NCI-H1105 (cell line): Measurements from ENCODE around the gene CNPY3.
A peak's percentile ranks its signal among the peaks of the same experiment; 100 is the strongest.
"Not testable (repeated sequence)": the region's sequence is repeated elsewhere in the genome, so short reads cannot be mapped to it uniquely, and the experiment has no call there.

ENCODE experiments used
- DNase-seq: peaks from one replicate; lab custom pipeline; 2025; lab: John Stamatoyannopoulos, UW

Gene CNPY3

DNA sequence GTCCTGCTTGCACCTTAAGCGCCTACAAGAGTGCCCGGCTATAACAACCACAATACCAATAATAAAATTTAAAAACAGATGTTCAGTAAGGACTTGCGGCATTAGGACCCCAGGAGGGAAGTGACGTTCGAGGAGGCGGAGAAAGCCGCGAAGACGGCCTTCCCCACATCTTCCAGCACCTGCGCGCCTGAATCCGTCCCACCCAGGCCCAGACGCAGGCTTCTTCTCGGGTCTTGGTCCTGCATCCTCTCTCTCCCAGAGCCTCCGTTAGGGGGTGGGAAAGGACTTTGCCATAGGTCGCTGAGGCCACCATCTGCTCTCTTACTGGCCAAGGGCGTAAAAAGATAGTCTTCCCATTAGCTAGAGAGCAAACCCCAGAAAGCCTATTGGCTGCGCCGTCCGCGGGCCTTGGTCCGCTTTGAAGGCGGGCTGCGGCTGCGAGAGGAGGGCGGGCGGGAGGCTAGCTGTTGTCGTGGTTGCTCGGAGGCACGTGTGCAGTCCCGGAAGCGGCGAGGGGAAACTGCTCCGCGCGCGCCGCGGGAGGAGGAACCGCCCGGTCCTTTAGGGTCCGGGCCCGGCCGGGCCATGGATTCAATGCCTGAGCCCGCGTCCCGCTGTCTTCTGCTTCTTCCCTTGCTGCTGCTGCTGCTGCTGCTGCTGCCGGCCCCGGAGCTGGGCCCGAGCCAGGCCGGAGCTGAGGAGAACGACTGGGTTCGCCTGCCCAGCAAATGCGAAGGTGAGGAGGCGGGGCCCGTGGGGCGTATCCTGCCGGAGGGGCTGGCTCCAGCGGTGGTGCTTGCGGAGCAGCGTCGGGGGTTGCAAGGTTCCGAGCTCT, at the start of gene CNPY3:
Gene CNPY3, plus strand, starts transcription at position 495 of the 835 bp plus-strand sequence. Its CDS starts 91 bp downstream, at position 586.
- peak; percentile 99 for DNase-seq

- DNase-seq = not testable (repeated sequence)
Measured at GRCh38 chr6:42880240-42880817, 49.0 kb upstream of the CNPY3 start.

GRCh38 chr6:42880871-42881270, 48.4 kb upstream of the CNPY3 start:
- not testable (repeated sequence) for DNase-seq

DNA sequence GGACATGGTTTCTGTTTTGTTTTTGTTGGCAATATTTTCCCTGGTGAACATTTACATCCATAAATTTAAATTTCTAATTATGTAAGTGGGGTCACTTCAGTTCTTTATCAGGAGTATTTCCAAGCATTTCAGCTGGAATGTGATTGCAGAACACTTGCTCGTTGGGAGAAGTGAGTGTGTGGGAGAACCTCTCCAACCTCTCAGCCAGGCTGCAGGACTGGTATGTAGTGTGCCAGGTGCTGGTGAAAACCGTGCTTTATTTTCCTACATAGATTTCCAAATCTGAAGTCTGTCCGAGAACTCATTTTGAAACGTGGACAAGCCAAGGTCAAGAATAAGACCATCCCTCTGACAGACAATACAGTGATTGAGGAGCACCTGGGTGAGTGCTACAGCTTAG, 43.6 kb upstream of the CNPY3 start:
- DNase-seq = no peak

- not testable (repeated sequence) for DNase-seq
Measured at GRCh38 chr6:42888201-42888600, 41.1 kb upstream of the CNPY3 start.

DNA sequence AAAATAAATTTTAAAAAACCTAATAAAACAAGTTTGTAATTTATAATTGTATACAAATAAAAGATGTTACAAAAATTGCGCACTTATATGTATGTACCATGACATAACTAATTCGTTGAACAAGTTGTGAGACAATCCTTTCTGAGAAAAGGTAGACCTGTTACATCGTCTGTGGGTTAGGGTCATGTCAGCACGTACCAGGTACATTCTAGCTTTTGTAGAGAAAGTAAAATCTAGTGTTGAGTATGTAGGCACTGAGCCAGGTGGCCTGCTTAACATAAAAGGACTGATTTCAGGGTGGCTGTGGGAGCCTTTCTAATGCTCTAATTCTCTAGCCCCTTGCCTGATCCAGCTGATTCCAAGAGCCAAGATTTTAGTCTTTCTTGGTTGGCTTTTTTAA, 39.5 kb upstream of the CNPY3 start:
- DNase-seq = no peak

GRCh38 chr6:42890311-42891198, 38.7 kb upstream of the CNPY3 start:
- DNase-seq = peak; percentile 96

DNA sequence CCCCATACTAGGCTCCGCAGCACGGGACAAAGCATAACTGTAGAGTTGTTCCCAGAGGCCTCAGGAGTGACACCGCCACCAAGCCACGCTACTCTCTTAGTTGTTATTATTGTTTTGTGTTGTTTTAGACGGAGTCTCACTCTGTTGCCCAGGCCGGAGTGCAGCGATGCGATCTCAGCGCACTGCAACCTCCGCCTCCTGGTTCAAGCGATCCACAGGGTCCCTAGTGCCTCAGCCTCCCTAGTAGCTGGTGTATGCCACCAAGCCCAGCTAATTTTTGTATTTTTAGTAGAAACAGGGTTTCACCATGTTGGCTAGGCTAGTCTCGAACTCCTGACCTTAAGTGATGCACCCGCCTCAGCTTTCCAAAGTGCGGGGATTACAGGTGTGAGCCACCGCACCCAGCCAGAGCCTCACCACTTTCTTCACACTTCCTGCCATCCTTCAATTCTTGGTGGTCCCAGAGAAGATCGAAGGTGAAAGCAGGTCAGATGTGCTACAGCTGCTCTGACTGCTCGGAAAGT, 38.0 kb upstream of the CNPY3 start:
- DNase-seq = no peak

DNA sequence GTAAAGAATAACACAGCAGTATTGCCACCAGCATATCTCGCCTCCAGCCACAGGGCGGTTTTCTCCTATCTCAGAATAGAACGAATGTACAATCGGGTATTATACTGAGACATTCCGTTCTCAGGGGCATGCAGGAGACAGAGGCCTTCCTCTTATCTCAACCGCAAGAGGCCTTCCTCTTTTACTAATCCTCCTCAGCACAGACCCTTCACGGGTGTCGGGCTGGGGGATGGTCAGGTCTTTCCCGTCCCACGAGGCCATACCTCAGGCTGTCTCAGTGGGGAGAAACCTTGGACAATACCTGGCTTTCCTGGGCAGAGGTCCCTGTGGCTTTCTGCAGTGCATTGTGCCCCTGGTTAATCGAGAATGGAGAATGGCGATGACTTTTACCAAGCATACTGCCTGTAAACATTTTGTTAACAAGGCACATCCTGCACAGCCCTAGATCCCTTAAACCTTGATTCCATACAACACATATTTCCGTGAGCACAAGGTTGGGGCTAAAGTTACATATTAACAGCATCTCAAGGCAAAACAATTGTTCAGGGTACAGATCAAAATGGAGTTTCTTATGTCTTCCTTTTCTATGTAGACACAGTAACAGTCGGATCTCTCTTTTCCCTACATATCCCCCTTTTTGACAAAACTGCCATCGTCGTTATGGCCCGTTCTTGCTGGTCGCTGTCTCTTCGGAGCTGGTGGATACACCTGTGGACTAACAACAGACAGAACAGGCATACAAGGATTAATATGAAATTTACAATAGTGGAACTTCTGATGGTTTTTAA, 35.0 kb upstream of the CNPY3 start:
- DNase-seq = not testable (repeated sequence)

DNA sequence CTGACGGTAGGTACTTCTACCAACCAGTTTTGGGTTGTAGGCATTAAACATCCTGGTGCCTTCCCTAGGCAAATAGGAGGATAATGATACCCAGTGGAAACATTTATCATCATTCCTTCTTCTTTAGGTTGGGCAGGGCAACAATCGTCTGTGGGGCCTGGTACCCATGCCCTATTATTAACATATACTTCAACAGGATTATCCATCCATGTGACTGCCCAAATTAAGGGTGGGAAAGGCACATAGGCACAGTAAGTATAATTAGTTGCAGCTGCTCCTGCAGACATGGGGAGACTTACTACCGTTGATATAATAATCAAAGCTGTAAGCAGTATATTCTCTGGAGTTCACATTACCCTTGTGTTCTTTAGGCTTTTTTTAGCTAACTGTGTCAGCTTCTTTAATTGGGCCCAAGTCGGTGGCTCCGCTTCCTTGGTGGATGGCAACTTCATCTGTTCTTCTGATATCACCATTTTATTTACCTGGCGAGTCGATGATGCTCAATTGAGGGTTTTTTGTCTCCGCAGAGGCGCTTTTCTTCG, 33.0 kb upstream of the CNPY3 start:
- DNase-seq = peak; percentile 39

DNA sequence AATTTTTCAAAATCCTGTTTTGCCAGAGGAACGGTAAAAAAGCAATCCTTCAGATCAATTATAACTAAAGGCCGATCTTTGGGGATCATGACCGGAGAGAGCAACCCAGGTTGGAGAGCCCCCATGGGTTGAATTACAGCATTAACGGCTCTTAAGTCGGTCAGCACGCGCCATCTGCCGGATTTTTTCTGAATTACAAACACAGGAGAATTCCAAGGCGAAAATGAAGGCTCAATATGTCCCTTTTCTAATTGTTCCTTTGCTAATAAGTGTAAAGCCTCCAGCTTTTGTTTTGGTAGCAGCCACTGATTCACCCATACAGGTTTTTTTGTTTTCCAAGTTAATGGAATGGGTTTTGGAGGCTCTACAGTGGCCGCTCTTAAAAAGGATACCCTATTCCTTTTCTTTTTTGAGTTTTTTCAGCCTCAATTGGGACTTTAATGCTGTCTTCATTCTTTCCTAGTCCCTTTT, 30.4 kb upstream of the CNPY3 start:
- DNase-seq = peak; percentile 73

GRCh38 chr6:42899871-42900270, 29.4 kb upstream of the CNPY3 start:
- no peak for DNase-seq

DNA sequence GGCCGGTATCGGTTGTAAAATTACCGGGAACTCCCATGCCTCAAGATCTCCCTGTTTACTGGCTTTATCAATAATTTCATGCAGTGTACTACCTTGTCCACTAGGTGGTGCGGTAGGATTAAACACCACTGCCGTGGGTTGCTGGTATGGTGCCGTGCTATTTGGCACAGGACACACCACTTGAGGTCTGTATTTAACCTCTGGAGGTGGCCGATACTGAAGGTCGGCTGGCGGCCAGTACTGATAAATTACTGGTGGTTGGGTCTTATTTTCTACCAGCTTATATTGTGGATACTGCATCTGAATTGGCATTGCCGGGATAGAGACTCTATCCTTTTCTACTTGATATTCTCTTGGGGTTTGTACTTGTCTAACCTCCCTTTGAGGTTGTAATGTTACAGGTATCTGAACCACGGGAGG, 27.7 kb upstream of the CNPY3 start:
- DNase-seq = peak; percentile 86

DNA sequence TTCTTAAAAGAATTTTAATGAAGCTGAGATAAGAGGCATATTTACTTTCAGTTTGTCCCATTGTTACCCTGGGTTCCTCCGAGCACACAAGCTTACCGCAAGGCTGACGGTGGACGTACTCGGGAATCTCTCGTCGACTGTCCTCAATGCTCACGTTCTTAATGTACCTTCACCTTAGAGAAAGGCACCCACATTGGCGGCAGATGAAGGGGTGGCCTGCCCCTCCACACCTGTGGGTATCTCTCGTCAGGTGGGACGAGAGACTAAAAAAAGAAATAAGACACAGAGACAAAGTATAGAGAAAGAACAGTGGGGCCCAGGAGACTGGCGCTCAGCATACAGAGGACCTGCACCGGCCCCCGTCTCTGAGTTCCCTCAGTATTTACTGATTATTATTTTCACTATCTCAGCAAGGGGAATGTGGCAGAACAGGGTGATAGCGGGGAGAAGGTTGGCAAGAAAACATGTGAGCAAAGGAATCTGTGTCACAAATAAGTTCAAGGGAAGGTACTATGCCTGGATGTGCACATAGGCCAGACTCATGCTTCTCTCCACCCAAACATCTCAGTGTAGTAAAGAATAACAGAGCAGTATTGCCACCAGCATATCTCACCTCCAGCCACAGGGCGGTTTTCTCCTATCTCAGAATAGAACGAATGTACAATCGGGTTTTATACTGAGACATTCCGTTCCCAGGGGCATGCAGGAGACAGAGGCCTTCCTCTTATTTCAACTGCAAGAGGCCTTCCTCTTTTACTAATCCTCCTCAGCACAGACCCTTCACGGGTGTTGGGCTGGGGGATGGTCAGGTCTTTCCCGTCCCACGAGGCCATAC, 26.6 kb upstream of the CNPY3 start:
- not testable (repeated sequence) for DNase-seq

- DNase-seq = no peak
Measured at GRCh38 chr6:42904467-42904866, 24.8 kb upstream of the CNPY3 start.

DNA sequence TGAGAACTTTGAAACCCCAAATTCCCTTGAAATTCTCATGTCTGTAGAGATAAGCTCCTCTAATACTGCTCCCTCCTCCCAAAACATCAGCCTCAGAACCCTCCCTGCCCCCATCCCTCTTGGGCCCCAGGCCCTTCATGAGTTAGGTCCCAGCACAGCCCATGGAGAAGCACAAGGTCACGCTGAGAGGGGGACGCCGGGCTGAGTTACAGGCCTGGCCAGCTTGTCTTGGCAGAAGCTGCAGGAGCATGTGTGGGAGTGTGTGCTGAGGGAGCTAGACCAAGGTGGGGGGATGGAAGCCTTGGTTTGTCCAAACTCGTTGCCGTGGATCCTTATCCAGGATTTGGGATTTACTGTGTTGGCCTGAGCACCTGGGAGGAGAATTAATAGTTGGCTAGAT, 21.9 kb upstream of the CNPY3 start:
- DNase-seq = no peak

- no peak for DNase-seq
Measured at GRCh38 chr6:42909835-42910234, 19.4 kb upstream of the CNPY3 start.

DNA sequence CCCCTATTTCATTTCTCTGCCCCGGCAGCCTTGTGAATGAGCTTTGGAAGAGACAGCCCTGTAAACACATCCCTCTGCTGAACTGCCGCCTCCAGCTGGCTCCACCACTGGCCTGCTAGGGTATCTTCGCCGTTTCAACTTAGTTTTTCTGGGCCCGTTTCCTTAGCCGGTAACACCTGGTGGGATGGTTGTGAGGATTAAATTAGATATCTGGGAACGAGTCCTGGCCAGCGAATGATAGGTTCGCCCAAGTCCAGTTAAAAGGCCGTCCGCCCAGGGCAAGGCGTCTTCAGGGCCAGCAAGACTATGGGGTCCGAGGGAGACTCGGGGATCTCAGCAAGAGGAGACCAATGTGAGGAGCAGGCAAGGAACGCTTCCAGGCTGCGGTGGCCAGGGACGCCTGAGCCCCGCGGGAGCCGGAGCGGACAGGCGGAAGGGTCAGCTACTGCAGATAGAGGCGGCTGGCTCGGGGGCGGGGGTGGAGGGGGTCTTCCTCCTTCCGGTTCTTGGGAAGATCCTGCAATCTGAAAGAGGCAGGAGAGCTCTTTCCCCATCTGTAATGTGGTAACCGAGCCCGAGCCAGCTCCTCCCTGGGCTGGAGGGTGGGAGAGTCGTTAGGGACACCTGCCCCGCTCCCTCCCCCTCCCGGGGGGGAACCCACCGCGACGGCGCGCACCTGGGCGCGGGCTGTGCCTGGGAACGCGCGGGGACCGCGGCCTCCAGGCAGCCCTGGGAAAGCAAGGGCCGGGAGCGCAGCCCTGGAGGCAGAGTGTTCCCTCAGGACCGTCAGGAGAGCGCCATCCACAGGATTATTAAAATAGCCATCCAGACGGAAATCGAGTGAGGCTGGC, 17.9 kb upstream of the CNPY3 start:
- DNase-seq = no peak

GRCh38 chr6:42914546-42914945, 14.7 kb upstream of the CNPY3 start:
- DNase-seq = no peak
